H1 (cell line): Measurements from ENCODE around the gene F11. TPM values are rescaled to one million over a fixed set of nuclear protein-coding genes. Genes with fewer than 3 reads are reported as not detected.

Source experiments
- CTCF ChIA-PET: fragments of 300-600 bp; sonication (Branson Sonifier 250); formaldehyde crosslinking; loops from one replicate; lab custom pipeline; 2021; ENCODE audit not compliant: partially characterized antibody; lab: Charles Lee
- POLR2A ChIA-PET: fragments of 300-600 bp; sonication (Branson Sonifier 250); formaldehyde crosslinking; loops from one replicate; lab custom pipeline; 2021; ENCODE audit warnings: inconsistent platforms; ENCODE audit not compliant: partially characterized antibody; lab: Charles Lee
- DNase-seq, 2 experiments: peaks; one replicate each; pipeline versions ENCODE4 v3.0.0 to v3.0.0-alpha.2; 2010 to 2022; ENCODE audit warnings: low spot score in 2 of 2, low read depth in 1 of 2, mixed read lengths in 1 of 2
- FAIRE-seq: peaks from 2 replicates; lab custom pipeline; 2011; peaks lifted over from hg19 to GRCh38; lab: Jason Lieb, UNC
- H2AFZ ChIP-seq: 2 replicates; pipeline ENCODE4 v1.8.1; 2012; ENCODE audit warnings: low read length, inconsistent platforms
- H2AK5ac ChIP-seq: 2 replicates; pipeline ENCODE4 v1.6.1; 2013; ENCODE audit warnings: low read depth, low read length
- H2BK120ac ChIP-seq: replicated peaks from 2 replicates; pipeline ENCODE3; 2013; ENCODE audit warnings: low read depth, low read length, inconsistent platforms
- H2BK12ac ChIP-seq: 2 replicates; pipeline ENCODE4 v1.6.1; 2013; ENCODE audit warnings: low read depth, low read length
- H2BK15ac ChIP-seq: 2 replicates; pipeline ENCODE4 v1.6.1; 2013; ENCODE audit warnings: low read length
- H2BK20ac ChIP-seq: 2 replicates; pipeline ENCODE4 v1.6.1; 2013; ENCODE audit warnings: low read length
- H2BK5ac ChIP-seq: 2 replicates; pipeline ENCODE4 v1.6.1; 2013; ENCODE audit warnings: low read depth, low read length
- H3K14ac ChIP-seq: 2 replicates; pipeline ENCODE4 v1.6.1; 2013; ENCODE audit warnings: inconsistent platforms; ENCODE audit not compliant: insufficient read length
- H3K18ac ChIP-seq: 2 replicates; pipeline ENCODE4 v1.6.1; 2013; ENCODE audit warnings: low read length; ENCODE audit errors: extremely low read depth
- H3K23ac ChIP-seq: 2 replicates; pipeline ENCODE4 v1.6.1; 2013; ENCODE audit warnings: inconsistent platforms; ENCODE audit not compliant: insufficient read length
- H3K23me2 ChIP-seq: 2 replicates; pipeline ENCODE4 v1.6.1; 2013; ENCODE audit warnings: low read depth, low read length
- H3K27ac ChIP-seq: 2 replicates; pipeline ENCODE4 v1.6.1; 2011; ENCODE audit warnings: low read depth, low read length, inconsistent platforms
- H3K27me3 ChIP-seq, 4 experiments: replicated peaks in 1 of 4; 1 replicate in 1 of 4; 2 replicates in 3 of 4; pipeline versions ENCODE4 v1.6.1 to v1.8.1; 2011 to 2013; ENCODE audit warnings: low read length in 3 of 4, mild to moderate bottlenecking in 3 of 4, inconsistent platforms in 2 of 4, mixed read lengths in 2 of 4, moderate library complexity in 1 of 4; ENCODE audit not compliant: control insufficient read depth in 3 of 4, insufficient read depth in 3 of 4; ENCODE audit errors: extremely low read depth in 1 of 4
- H3K36me3 ChIP-seq, 4 experiments: 2 replicates each; pipeline versions ENCODE4 v1.6.1 to v1.8.1; 2011 to 2013; ENCODE audit warnings: mild to moderate bottlenecking in 4 of 4, low read length in 3 of 4, moderate library complexity in 2 of 4, control low read depth in 1 of 4, inconsistent platforms in 1 of 4; ENCODE audit not compliant: insufficient read depth in 4 of 4, control insufficient read depth in 2 of 4
- H3K4ac ChIP-seq: replicated peaks from 2 replicates; pipeline ENCODE3; 2013; ENCODE audit warnings: low read length, low read depth, mixed read lengths, inconsistent platforms; ENCODE audit not compliant: insufficient read length
- H3K4me1 ChIP-seq, 4 experiments: replicated peaks in 1 of 4; 1 replicate in 1 of 4; 2 replicates in 3 of 4; pipeline versions ENCODE4 v1.6.1 to v1.8.1; 2011 to 2013; ENCODE audit warnings: low read length in 3 of 4, inconsistent platforms in 2 of 4, mixed read lengths in 1 of 4; ENCODE audit not compliant: insufficient read depth in 4 of 4, control insufficient read depth in 3 of 4
- H3K4me2 ChIP-seq, 2 experiments: 2 replicates each; pipeline versions ENCODE4 v1.6.1 to v1.8.1; 2011 to 2013; ENCODE audit warnings: low read depth in 2 of 2, low read length in 2 of 2, control low read depth in 1 of 2, inconsistent platforms in 1 of 2, mild to moderate bottlenecking in 1 of 2; ENCODE audit not compliant: insufficient read depth in 1 of 2
- H3K4me3 ChIP-seq, 4 experiments: fragments of 200-600, 300-600 bp in 1 of 4; sonication (generic), shearing (Covaris generic), sonication (Bioruptor Twin) in 1 of 4; 2 replicates each; pipeline versions ENCODE4 v1.5.1 to v1.8.1; 2011 to 2016; ENCODE audit warnings: low read length in 4 of 4, low read depth in 3 of 4, control low read depth in 2 of 4, inconsistent platforms in 2 of 4, mild to moderate bottlenecking in 2 of 4, mixed read lengths in 1 of 4, moderate library complexity in 1 of 4; ENCODE audit not compliant: insufficient read depth in 2 of 4; ENCODE audit errors: extremely low read depth in 1 of 4
- H3K56ac ChIP-seq: replicated peaks from 2 replicates; pipeline ENCODE3; 2013; ENCODE audit warnings: low read depth, mild to moderate bottlenecking, mixed read lengths, low read length, inconsistent platforms; ENCODE audit not compliant: insufficient read length
- H3K79me1 ChIP-seq: 2 replicates; pipeline ENCODE4 v1.6.1; 2013; ENCODE audit warnings: low read depth, low read length, control low read depth
- H3K79me2 ChIP-seq, 2 experiments: 2 replicates each; pipeline versions ENCODE4 v1.6.1 to v1.8.1; 2012 to 2013; ENCODE audit warnings: low read length in 2 of 2, mild to moderate bottlenecking in 2 of 2, inconsistent platforms in 1 of 2; ENCODE audit not compliant: insufficient read depth in 2 of 2, control insufficient read depth in 1 of 2
- H3K9ac ChIP-seq, 4 experiments: replicated peaks in 1 of 4; 1 replicate in 1 of 4; 2 replicates in 3 of 4; pipeline versions ENCODE4 v1.6.1 to v1.8.1; 2011 to 2013; ENCODE audit warnings: low read depth in 3 of 4, low read length in 3 of 4, control low read depth in 2 of 4, mild to moderate bottlenecking in 2 of 4, moderate library complexity in 2 of 4, inconsistent platforms in 1 of 4; ENCODE audit errors: extremely low read depth in 1 of 4
- H3K9me3 ChIP-seq, 2 experiments: 2 replicates each; pipeline versions ENCODE4 v1.6.1 to v1.8.1; 2012 to 2013; ENCODE audit warnings: mild to moderate bottlenecking in 2 of 2, moderate library complexity in 2 of 2, control low read depth in 1 of 2, inconsistent platforms in 1 of 2, low read depth in 1 of 2, low read length in 1 of 2, mixed read lengths in 1 of 2; ENCODE audit not compliant: insufficient read depth in 2 of 2
- H4K20me1 ChIP-seq, 2 experiments: replicated peaks in 1 of 2; 2 replicates each; pipeline versions ENCODE3 to v1.8.1; 2011 to 2013; ENCODE audit warnings: inconsistent platforms in 2 of 2, low read length in 2 of 2, mild to moderate bottlenecking in 1 of 2; ENCODE audit not compliant: insufficient read depth in 2 of 2, control insufficient read depth in 1 of 2
- H4K5ac ChIP-seq: 2 replicates; pipeline ENCODE4 v1.6.1; 2013; ENCODE audit warnings: low read length, low read depth, mixed read lengths, inconsistent platforms; ENCODE audit not compliant: insufficient read length
- H4K8ac ChIP-seq: 2 replicates; pipeline ENCODE4 v1.8.0; 2013; ENCODE audit warnings: mild to moderate bottlenecking, moderate library complexity, low read length, inconsistent platforms; ENCODE audit not compliant: insufficient read depth; ENCODE audit errors: extremely low read depth
- H4K91ac ChIP-seq: replicated peaks from 2 replicates; pipeline ENCODE3; 2013; ENCODE audit warnings: low read length, mixed read lengths, inconsistent platforms; ENCODE audit not compliant: insufficient read length
- ATF3 ChIP-seq: IDR thresholded peaks from 2 replicates; pipeline ENCODE4 v1.6.1; 2011; ENCODE audit warnings: low read depth, mild to moderate bottlenecking, low read length; ENCODE audit not compliant: insufficient read depth
- GABPA ChIP-seq: IDR thresholded peaks from 2 replicates; pipeline ENCODE4 v1.6.1; 2011; ENCODE audit warnings: mild to moderate bottlenecking, low read length, moderate library complexity, borderline replicate concordance; ENCODE audit not compliant: insufficient read depth
- JUN ChIP-seq: IDR thresholded peaks from 2 replicates; pipeline ENCODE4 v1.6.1; 2011; ENCODE audit warnings: low read depth, mild to moderate bottlenecking, improper control_type of control experiment, low read length
- KDM5A ChIP-seq: fragments of 200-600 bp; IDR thresholded peaks from 2 replicates; pipeline ENCODE4 v1.7.1; 2012; ENCODE audit warnings: mild to moderate bottlenecking, low read length, inconsistent platforms, mixed read lengths
- NANOG ChIP-seq: IDR thresholded peaks from 2 replicates; pipeline ENCODE4 v1.6.1; 2011; ENCODE audit warnings: low read length, low read depth, mild to moderate bottlenecking, inconsistent platforms; ENCODE audit not compliant: insufficient read depth, poor library complexity, severe bottlenecking
- NRF1 ChIP-seq: IDR thresholded peaks from 2 replicates; pipeline ENCODE4 v1.6.1; 2011; ENCODE audit warnings: mild to moderate bottlenecking, low read depth, low read length, improper control_type of control experiment
- POLR2AphosphoS5 ChIP-seq: IDR thresholded peaks from 2 replicates; pipeline ENCODE4 v1.6.1; 2011; ENCODE audit warnings: low read depth, low read length
- POU5F1 ChIP-seq: IDR thresholded peaks from 2 replicates; pipeline ENCODE4 v1.6.1; 2011; ENCODE audit warnings: low read depth, mild to moderate bottlenecking, low read length, moderate library complexity
- RNF2 ChIP-seq: fragments of 200-900, 300-1000 bp; sonication (generic); IDR thresholded peaks from 2 replicates; pipeline ENCODE4 v1.7.1; 2016; ENCODE audit warnings: borderline replicate concordance, low read depth, mild to moderate bottlenecking, antibody characterized with exemption, low read length; ENCODE audit not compliant: poor library complexity, severe bottlenecking; ENCODE audit errors: missing control alignments
- SIRT6 ChIP-seq: IDR thresholded peaks from one replicate; pipeline ENCODE4 v1.7.1; 2012; ENCODE audit warnings: low read length, inconsistent platforms
- SP1 ChIP-seq: IDR thresholded peaks from 2 replicates; pipeline ENCODE4 v1.6.1; 2011; ENCODE audit warnings: low read depth, low read length
- SP2 ChIP-seq: IDR thresholded peaks from 2 replicates; pipeline ENCODE4 v1.6.1; 2012; ENCODE audit warnings: mild to moderate bottlenecking, low read length, inconsistent platforms
- TEAD4 ChIP-seq: IDR thresholded peaks from 2 replicates; pipeline ENCODE4 v1.6.1; 2012; ENCODE audit warnings: low read depth, low read length, inconsistent platforms, mixed read lengths
- WGBS, 2 experiments: shearing (Covaris generic) in 1 of 2; methylation state at CpG; one replicate each; pipeline versions ENCODE4 v1.1.6 to v1.1.7; 2013 to 2015; ENCODE audit warnings: low lambda C conversion rate in 2 of 2, mixed read lengths in 2 of 2, inconsistent platforms in 1 of 2, low coverage in 1 of 2, missing lambda C conversion rate in 1 of 2; ENCODE audit not compliant: insufficient replicate concordance in 2 of 2, insufficient coverage in 1 of 2, insufficient read length in 1 of 2; ENCODE audit errors: extremely low coverage in 1 of 2, missing lambda C conversion rate in 1 of 2; 5-methylcytosine and 5-hydroxymethylcytosine counted together
- polyA plus RNA-seq, 7 experiments: library from polyadenylated mRNA; depleted of rRNA in 3 of 7; stranded (reverse) in 5 of 7; unstranded in 2 of 7; fragments of >200 nt in 5 of 7; fragments of 200-250 nt in 2 of 7; gene quantifications; 1 replicate in 5 of 7; 2 replicates in 1 of 7; 4 replicates in 1 of 7; pipeline versions ENCODE4 v1.2.1 to v1.2.3, GENCODE V29; 2011 to 2013; ENCODE audit warnings: missing spikeins in 2 of 7, mixed read lengths in 2 of 7
- total RNA-seq: library from RNA; stranded (reverse); fragmentation: NEBNext Ultra II Directional; extraction: Animal tissue kit (Norgen Biotek cat#: 25700); gene quantifications from 2 replicates; pipeline ENCODE4 v1.2.1, GENCODE V29; 2021

F11 gene
- total and polyA plus RNA-seq, 2 of the 8 experiments (the other 6 are each of a cell fraction or from before 2014, with no cell fraction given), result 0.27 to 0.99 TPM

- H3K79me2 ChIP-seq, result peaks cover 4 to 43% of the 10 kb centered on the region in 2 experiments; a peak in 3 of 4 replicates
- H3K9ac ChIP-seq, result peak overlapping the region; percentile 46 to 57 (median 52); a peak in 5 of 7 replicates
- H3K79me1 ChIP-seq, result no peaks in the 10 kb centered on the region
- H4K5ac ChIP-seq, result no peak overlapping the region
- H3K14ac ChIP-seq, result no peak overlapping the region
- no peak overlapping the region for H2BK5ac ChIP-seq
- no peak for DNase-seq
- H3K4me2 ChIP-seq, result peak overlapping the region; percentile 77 to 95
- H2BK20ac ChIP-seq, result peak overlapping the region; percentile 61; the same call in 1 of the 2 replicates
- no peaks in the 10 kb centered on the region for H3K27me3 ChIP-seq
- no peak overlapping the region for H3K23ac ChIP-seq
- peak overlapping the region; percentile 35 to 95 (median 76); a peak in 7 of 8 replicates for H3K4me3 ChIP-seq
- CTCF ChIA-PET, result interaction anchor here (0.7 kb wide), 1 partner anchor 8 kb away, joined by 4 read pairs; no protein-coding TSS in a partner anchor
- H3K23me2 ChIP-seq, result peaks cover 4% of the 10 kb centered on the region; the same call in 1 of the 2 replicates
- H4K91ac ChIP-seq, result no peak overlapping the region
- POLR2A ChIA-PET, result interaction anchor here (0.6 to 2.9 kb wide), 11 partner anchors 10 to 142 kb away, joined by 3 to 14 read pairs (median 3); partner anchors contain the start of gene F11
- no peak overlapping the region for H4K8ac ChIP-seq
- no peak overlapping the region for H2AK5ac ChIP-seq
- H2BK12ac ChIP-seq, result no peak overlapping the region
- WGBS, 2 experiments, result 13% methylated on average over 2 of the region's 2 CpGs; no CpG with 5 or more reads in 1 of the 2 experiments
- H3K18ac ChIP-seq, result no peak overlapping the region
- H3K9me3 ChIP-seq, result no peaks in the 10 kb centered on the region; a peak in 2 of 4 replicates
- H2AFZ ChIP-seq, result no peak overlapping the region
- no peak for FAIRE-seq
- peaks cover 2 to 36% (median 16%) of the 10 kb centered on the region in 4 experiments; a peak in 5 of 8 replicates for H3K36me3 ChIP-seq
- no peak overlapping the region for H2BK120ac ChIP-seq
- no peak overlapping the region for H3K4ac ChIP-seq
- H3K56ac ChIP-seq, result no peak overlapping the region
- peaks cover 0 to 3% of the 10 kb centered on the region in 2 experiments for H4K20me1 ChIP-seq
- no peak overlapping the region for H3K27ac ChIP-seq
- H3K4me1 ChIP-seq, result peaks cover 0 to 9% (median 7%) of the 10 kb centered on the region in 4 experiments; a peak in 6 of 7 replicates
- H2BK15ac ChIP-seq, result no peak overlapping the region
- TF ChIP-seq KDM5A, result no peak
- TF ChIP-seq SP1, result no peak
- no peak for TF ChIP-seq ATF3
- no peak for TF ChIP-seq SP2
- TF ChIP-seq POU5F1, result no peak
- TF ChIP-seq TEAD4, result no peak
- no peak for TF ChIP-seq SIRT6
- TF ChIP-seq POLR2AphosphoS5, result peak; percentile 51
- TF ChIP-seq NRF1, result no peak
- no peak for TF ChIP-seq JUN
- no peak for TF ChIP-seq GABPA
- TF ChIP-seq RNF2, result no peak
- no peak for TF ChIP-seq NANOG
These were observed 22.7 kb upstream of the F11 start for GRCh38 chr4:186243331-186243730.
